ENCODE data around the gene TRRAP. TPM values are rescaled to one million over a fixed set of nuclear protein-coding genes. Genes with fewer than 3 reads are reported as not detected.

TRRAP gene
- total and polyA plus RNA-seq, 2 of the 8 experiments (the other 6 are each of a cell fraction or from before 2014, with no cell fraction given), result 21.7 to 48.6 TPM

DNA sequence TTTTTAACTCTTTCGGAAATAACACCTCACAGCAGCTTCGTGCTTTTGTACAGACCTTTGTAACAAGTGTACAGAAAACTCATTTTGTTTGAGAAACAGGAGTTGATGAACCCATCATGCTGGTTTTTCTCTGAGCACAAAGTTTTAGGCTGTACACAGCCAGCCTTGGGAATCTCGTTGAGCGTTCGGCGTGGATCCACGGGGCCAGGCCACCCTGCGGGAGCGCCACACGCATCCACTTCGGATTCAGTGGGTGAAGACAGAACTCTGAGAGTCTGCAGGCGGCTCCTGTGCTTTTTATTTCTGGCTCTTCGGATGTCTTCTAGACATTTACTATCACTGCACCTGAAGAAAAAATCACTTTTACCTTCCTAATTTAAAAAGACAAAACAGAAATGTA is 134.4 kb downstream of the TRRAP start:
- WGBS, 2 experiments (ENCODE audit: extremely low coverage in 1 of 2, insufficient coverage in 1 of 2, insufficient read length in 1 of 2, insufficient replicate concordance in 2 of 2, low coverage in 1 of 2, low lambda C conversion rate in 2 of 2, missing lambda C conversion rate in 1 of 2), result 97% methylated on average over 13 of the region's 13 CpGs; no CpG with 5 or more reads in 1 of the 2 experiments
- H4K8ac ChIP-seq (ENCODE audit: extremely low read depth, insufficient read depth, low read length), result no peak overlapping the region
- H3K18ac ChIP-seq (ENCODE audit: extremely low read depth, low read length), result no peak overlapping the region
- no peak overlapping the region for H4K5ac ChIP-seq (ENCODE audit: insufficient read length, low read depth, low read length)
- no peak overlapping the region for H3K27ac ChIP-seq (ENCODE audit: low read depth, low read length)
- DNase-seq (ENCODE audit: low read depth in 1 of 2, low spot score in 2 of 2) (no peak), FAIRE-seq (no peak)
- no peaks in the 10 kb centered on the region; the same call in 1 of the 2 replicates for H3K79me1 ChIP-seq (ENCODE audit: low read depth, low read length)
- H2AFZ ChIP-seq (ENCODE audit: low read length), result no peak overlapping the region
- no peak overlapping the region for H3K4ac ChIP-seq (replicated peaks; ENCODE audit: insufficient read length, low read depth, low read length)
- H3K4me3 ChIP-seq (ENCODE audit: extremely low read depth in 1 of 4, insufficient read depth in 2 of 4, low read depth in 3 of 4, low read length in 4 of 4), result no peak overlapping the region
- no peak overlapping the region for H2BK12ac ChIP-seq (ENCODE audit: low read depth, low read length)
- H3K36me3 ChIP-seq (ENCODE audit: control insufficient read depth in 2 of 4, insufficient read depth in 4 of 4, low read length in 3 of 4), result peaks cover 17 to 69% (median 44%) of the 10 kb centered on the region in 4 experiments; a peak in 6 of 8 replicates
- no peaks in the 10 kb centered on the region for H3K9me3 ChIP-seq (ENCODE audit: insufficient read depth in 2 of 2, low read depth in 1 of 2, low read length in 1 of 2)
- H3K14ac ChIP-seq (ENCODE audit: insufficient read length), result no peak overlapping the region
- H3K56ac ChIP-seq (replicated peaks; ENCODE audit: insufficient read length, low read depth, low read length), result no peak overlapping the region
- no peak overlapping the region for H2AK5ac ChIP-seq (ENCODE audit: low read depth, low read length)
- H3K23me2 ChIP-seq (ENCODE audit: low read depth, low read length), result no peaks in the 10 kb centered on the region
- peaks cover 1 to 2% of the 10 kb centered on the region in 2 experiments for H4K20me1 ChIP-seq (replicated peaks in 1 of 2; ENCODE audit: control insufficient read depth in 1 of 2, insufficient read depth in 2 of 2, low read length in 2 of 2)
- no peak overlapping the region for H2BK15ac ChIP-seq (ENCODE audit: low read length)
- no peaks in the 10 kb centered on the region for H3K4me1 ChIP-seq (replicated peaks in 1 of 4; ENCODE audit: control insufficient read depth in 3 of 4, insufficient read depth in 4 of 4, low read length in 3 of 4)
- no peaks in the 10 kb centered on the region for H3K27me3 ChIP-seq (replicated peaks in 1 of 4; ENCODE audit: control insufficient read depth in 3 of 4, extremely low read depth in 1 of 4, insufficient read depth in 3 of 4, low read length in 3 of 4)
- H3K23ac ChIP-seq (ENCODE audit: insufficient read length), result no peak overlapping the region
- H3K4me2 ChIP-seq (ENCODE audit: insufficient read depth in 1 of 2, low read depth in 2 of 2, low read length in 2 of 2), result no peak overlapping the region
- H4K91ac ChIP-seq (replicated peaks; ENCODE audit: insufficient read length, low read length), result no peak overlapping the region
- H2BK5ac ChIP-seq (ENCODE audit: low read depth, low read length), result no peak overlapping the region
- ChIA-PET CTCF (ENCODE audit: partially characterized antibody) (interaction anchor here (0.5 to 1.2 kb wide), 3 partner anchors 13 to 215 kb away, joined by 4 to 6 read pairs (median 5); no protein-coding TSS in a partner anchor), POLR2A (ENCODE audit: partially characterized antibody) (interaction anchor here (1.6 kb wide), 1 partner anchor 12 kb away, joined by 3 read pairs; no protein-coding TSS in a partner anchor)
- no peaks in the 10 kb centered on the region for H3K79me2 ChIP-seq (ENCODE audit: control insufficient read depth in 1 of 2, insufficient read depth in 2 of 2, low read length in 2 of 2)
- H3K9ac ChIP-seq (replicated peaks in 1 of 4; ENCODE audit: extremely low read depth in 1 of 4, low read depth in 3 of 4, low read length in 3 of 4), result no peak overlapping the region
- H2BK120ac ChIP-seq (replicated peaks; ENCODE audit: low read depth, low read length), result no peak overlapping the region
- H2BK20ac ChIP-seq (ENCODE audit: low read length), result no peak overlapping the region
- no peak for TF ChIP-seq NANOG (IDR thresholded peaks at IDR 0.05; ENCODE audit: insufficient read depth, low read depth, low read length, poor library complexity, severe bottlenecking)
- no peak for TF ChIP-seq TAF7 (optimal IDR thresholded peaks at IDR 0.05; ENCODE audit: borderline replicate concordance, low read depth, low read length)
- TF ChIP-seq SIX5 (IDR thresholded peaks at IDR 0.05; ENCODE audit: low read depth, low read length), result no peak
- TF ChIP-seq EGR1 (IDR thresholded peaks at IDR 0.05; ENCODE audit: borderline replicate concordance, low read depth, low read length), result no peak

Measured in H1 (cell line).